Mesenchymal stem cell (in vitro differentiated cells and primary cell): Measurements from ENCODE around the gene GUCY1A1.
A peak's percentile ranks its signal among the peaks of the same experiment; 100 is the strongest.

Source experiments
- DNase-seq: peaks from one replicate; pipeline ENCODE4 v3.0.0-alpha.2; 2013
- H2AFZ ChIP-seq: one replicate; pipeline ENCODE4 v1.6.1; 2013; ENCODE audit warnings: low read depth, mild to moderate bottlenecking, control low read depth, inconsistent platforms, low read length, moderate library complexity
- H2AK5ac ChIP-seq: 2 replicates; pipeline ENCODE4 v1.6.1; 2013; ENCODE audit warnings: low read length, moderate library complexity, mild to moderate bottlenecking, inconsistent platforms; ENCODE audit not compliant: severe bottlenecking
- H2BK120ac ChIP-seq: one replicate; pipeline ENCODE4 v1.6.1; 2013; ENCODE audit warnings: low read depth, mild to moderate bottlenecking, inconsistent platforms, low read length, moderate library complexity
- H2BK12ac ChIP-seq, 2 experiments: one replicate each; pipeline ENCODE4 v1.6.1; 2013; ENCODE audit warnings: inconsistent platforms in 2 of 2, low read length in 2 of 2, mild to moderate bottlenecking in 2 of 2, moderate library complexity in 2 of 2, control low read depth in 1 of 2
- H2BK15ac ChIP-seq: one replicate; pipeline ENCODE4 v1.6.1; 2013; ENCODE audit warnings: mild to moderate bottlenecking, low read depth, inconsistent platforms; ENCODE audit not compliant: poor library complexity, severe bottlenecking
- H2BK5ac ChIP-seq: 2 replicates; pipeline ENCODE4 v1.6.1; 2013; ENCODE audit warnings: low read depth, mild to moderate bottlenecking, low read length, control low read depth, inconsistent platforms; ENCODE audit not compliant: poor library complexity, severe bottlenecking
- H3K14ac ChIP-seq, 2 experiments: one replicate each; pipeline ENCODE4 v1.6.1; 2013; ENCODE audit warnings: inconsistent platforms in 2 of 2, low read length in 2 of 2, control low read depth in 1 of 2, mild to moderate bottlenecking in 1 of 2, moderate library complexity in 1 of 2
- H3K18ac ChIP-seq, 2 experiments: one replicate each; pipeline ENCODE4 v1.6.1; 2013; ENCODE audit warnings: inconsistent platforms in 2 of 2, low read length in 2 of 2, control low read depth in 1 of 2, low read depth in 1 of 2, mild to moderate bottlenecking in 1 of 2
- H3K23ac ChIP-seq, 2 experiments: one replicate each; pipeline ENCODE4 v1.6.1; 2013; ENCODE audit warnings: inconsistent platforms in 2 of 2, low read length in 2 of 2, mild to moderate bottlenecking in 2 of 2, moderate library complexity in 2 of 2, control low read depth in 1 of 2
- H3K27ac ChIP-seq: 2 replicates; pipeline ENCODE4 v1.5.1; 2013; ENCODE audit warnings: mild to moderate bottlenecking, moderate library complexity, low read length, control low read depth, inconsistent platforms; ENCODE audit not compliant: poor library complexity, severe bottlenecking
- H3K27me3 ChIP-seq, 2 experiments: 2 replicates each; pipeline versions ENCODE4 v1.6.1 to v1.7.0; 2013; ENCODE audit warnings: low read length in 2 of 2, mild to moderate bottlenecking in 2 of 2, moderate library complexity in 2 of 2, control low read depth in 1 of 2, inconsistent platforms in 1 of 2; ENCODE audit not compliant: control insufficient read depth in 1 of 2, insufficient read depth in 1 of 2
- H3K36me3 ChIP-seq, 2 experiments: 2 replicates each; pipeline versions ENCODE4 v1.6.1 to v1.7.0; 2013; ENCODE audit warnings: low read length in 2 of 2, control low read depth in 1 of 2, inconsistent platforms in 1 of 2, low read depth in 1 of 2, mild to moderate bottlenecking in 1 of 2; ENCODE audit not compliant: insufficient read depth in 2 of 2, control insufficient read depth in 1 of 2
- H3K4ac ChIP-seq, 2 experiments: one replicate each; pipeline ENCODE4 v1.6.1; 2013; ENCODE audit warnings: inconsistent platforms in 2 of 2, low read length in 2 of 2, mild to moderate bottlenecking in 2 of 2, moderate library complexity in 2 of 2, control low read depth in 1 of 2, low read depth in 1 of 2
- H3K4me1 ChIP-seq: 2 replicates; pipeline ENCODE4 v1.6.1; 2013; ENCODE audit warnings: low read depth, low read length, control low read depth; ENCODE audit not compliant: control insufficient read depth, insufficient read depth
- H3K4me2 ChIP-seq: 2 replicates; pipeline ENCODE4 v1.6.1; 2013; ENCODE audit warnings: low read length, mild to moderate bottlenecking, inconsistent platforms; ENCODE audit not compliant: poor library complexity, severe bottlenecking
- H3K4me3 ChIP-seq, 2 experiments: 2 replicates each; pipeline versions ENCODE4 v1.5.1 to v1.7.0; 2013; ENCODE audit warnings: low read length in 2 of 2, mild to moderate bottlenecking in 2 of 2, control low read depth in 1 of 2, low read depth in 1 of 2; ENCODE audit not compliant: insufficient read depth in 1 of 2
- H3K79me1 ChIP-seq: replicated peaks from 2 replicates; pipeline ENCODE4 v1.6.1; 2013; ENCODE audit warnings: mild to moderate bottlenecking, control low read depth, low read length, inconsistent platforms; ENCODE audit not compliant: poor library complexity, severe bottlenecking
- H3K9ac ChIP-seq: 2 replicates; pipeline ENCODE4 v1.7.0; 2013; ENCODE audit warnings: mild to moderate bottlenecking, low read length, moderate library complexity
- H3K9me3 ChIP-seq: 2 replicates; pipeline ENCODE4 v1.7.0; 2013; ENCODE audit warnings: mild to moderate bottlenecking, low read length; ENCODE audit not compliant: control insufficient read depth
- H4K8ac ChIP-seq: one replicate; pipeline ENCODE4 v1.6.1; 2013; ENCODE audit warnings: inconsistent platforms, mild to moderate bottlenecking, low read length, moderate library complexity
- H4K91ac ChIP-seq: one replicate; pipeline ENCODE4 v1.6.1; 2013; ENCODE audit warnings: mild to moderate bottlenecking, low read length, inconsistent platforms
- WGBS: methylation state at CpG from one replicate; pipeline ENCODE4 v1.1.7; 2013; ENCODE audit warnings: mixed read lengths; 5-methylcytosine and 5-hydroxymethylcytosine counted together

Gene GUCY1A1

DNA sequence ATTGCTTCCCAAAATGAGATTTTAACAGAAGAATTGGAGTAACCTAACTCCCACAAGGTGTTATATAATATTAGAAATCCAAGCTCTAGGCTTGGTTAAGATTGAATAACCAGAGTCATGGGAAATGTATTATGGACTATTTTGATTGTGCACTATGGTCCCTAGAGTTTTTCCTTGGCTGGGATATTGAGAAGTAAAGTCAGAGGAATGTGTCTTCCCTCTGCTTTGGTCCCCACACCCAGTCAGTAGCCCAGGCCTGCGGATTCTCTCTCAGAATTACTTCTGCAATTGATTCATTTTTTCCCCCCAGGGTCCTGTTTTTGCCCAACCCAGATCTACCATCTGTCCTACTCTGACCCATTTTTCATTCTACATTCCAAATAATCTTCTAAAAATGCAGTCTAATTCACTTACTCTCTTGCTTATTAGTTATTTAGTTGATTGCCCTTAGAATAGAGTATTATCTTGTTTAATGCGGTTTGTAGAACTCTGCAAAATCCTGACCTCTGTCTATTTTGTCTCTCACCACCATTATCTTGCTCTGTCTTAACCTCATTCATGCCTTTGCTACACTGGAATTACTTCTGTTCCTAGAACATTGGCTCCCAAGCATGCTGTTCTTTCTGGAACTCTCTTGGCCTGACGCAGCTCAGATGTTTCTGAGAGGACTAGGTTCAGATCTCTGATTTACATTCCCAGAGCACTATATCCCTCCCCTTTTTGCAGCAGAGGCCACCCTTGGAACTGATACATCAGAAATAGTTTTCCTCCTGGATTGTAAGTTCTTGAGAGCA, 23.6 kb downstream of the GUCY1A1 start:
- WGBS = 86% methylated on average over 3 of the region's 3 CpGs
- H3K14ac ChIP-seq = no peak overlapping the region
- peaks cover 6% of the 10 kb centered on the region for H3K79me1 ChIP-seq
- no peak overlapping the region for H4K8ac ChIP-seq
- no peak overlapping the region for H3K23ac ChIP-seq
- H2BK15ac ChIP-seq = no peak overlapping the region
- no peaks in the 10 kb centered on the region for H3K27me3 ChIP-seq
- H3K4me3 ChIP-seq = no peak overlapping the region
- H3K27ac ChIP-seq = no peak overlapping the region
- H2BK12ac ChIP-seq = no peak overlapping the region
- H4K91ac ChIP-seq = no peak overlapping the region
- no peak for DNase-seq
- H3K36me3 ChIP-seq = no peaks in the 10 kb centered on the region
- peak overlapping the region; percentile 73 for H2AK5ac ChIP-seq
- no peak overlapping the region for H2AFZ ChIP-seq
- H2BK120ac ChIP-seq = no peak overlapping the region
- no peaks in the 10 kb centered on the region for H3K9me3 ChIP-seq
- no peak overlapping the region for H3K9ac ChIP-seq
- no peak overlapping the region for H3K4ac ChIP-seq
- no peak overlapping the region for H3K4me2 ChIP-seq
- no peaks in the 10 kb centered on the region for H3K4me1 ChIP-seq
- H2BK5ac ChIP-seq = no peak overlapping the region
- no peak overlapping the region for H3K18ac ChIP-seq

- H3K23ac ChIP-seq = no peak overlapping the region
- H3K79me1 ChIP-seq = peaks cover 5% of the 10 kb centered on the region
- no peaks in the 10 kb centered on the region for H3K9me3 ChIP-seq
- no peak for DNase-seq
- H3K4ac ChIP-seq = no peak overlapping the region
- H2BK5ac ChIP-seq = no peak overlapping the region
- H3K4me3 ChIP-seq = no peak overlapping the region
- no peak overlapping the region for H2BK12ac ChIP-seq
- no peak overlapping the region for H2AFZ ChIP-seq
- no peaks in the 10 kb centered on the region for H3K36me3 ChIP-seq
- H4K91ac ChIP-seq = no peak overlapping the region
- H3K4me2 ChIP-seq = no peak overlapping the region
- no peak overlapping the region for H2AK5ac ChIP-seq
- H2BK15ac ChIP-seq = no peak overlapping the region
- H3K9ac ChIP-seq = no peak overlapping the region
- H2BK120ac ChIP-seq = no peak overlapping the region
- no peak overlapping the region for H4K8ac ChIP-seq
- H3K18ac ChIP-seq = no peak overlapping the region
- no CpG with 5 or more reads among the region's 1 CpG for WGBS
- H3K14ac ChIP-seq = no peak overlapping the region
- H3K4me1 ChIP-seq = no peaks in the 10 kb centered on the region
- H3K27me3 ChIP-seq = no peaks in the 10 kb centered on the region
- H3K27ac ChIP-seq = peak overlapping the region; percentile 41
Measured at GRCh38 chr4:155692361-155692760, 25.7 kb downstream of the GUCY1A1 start.

DNA sequence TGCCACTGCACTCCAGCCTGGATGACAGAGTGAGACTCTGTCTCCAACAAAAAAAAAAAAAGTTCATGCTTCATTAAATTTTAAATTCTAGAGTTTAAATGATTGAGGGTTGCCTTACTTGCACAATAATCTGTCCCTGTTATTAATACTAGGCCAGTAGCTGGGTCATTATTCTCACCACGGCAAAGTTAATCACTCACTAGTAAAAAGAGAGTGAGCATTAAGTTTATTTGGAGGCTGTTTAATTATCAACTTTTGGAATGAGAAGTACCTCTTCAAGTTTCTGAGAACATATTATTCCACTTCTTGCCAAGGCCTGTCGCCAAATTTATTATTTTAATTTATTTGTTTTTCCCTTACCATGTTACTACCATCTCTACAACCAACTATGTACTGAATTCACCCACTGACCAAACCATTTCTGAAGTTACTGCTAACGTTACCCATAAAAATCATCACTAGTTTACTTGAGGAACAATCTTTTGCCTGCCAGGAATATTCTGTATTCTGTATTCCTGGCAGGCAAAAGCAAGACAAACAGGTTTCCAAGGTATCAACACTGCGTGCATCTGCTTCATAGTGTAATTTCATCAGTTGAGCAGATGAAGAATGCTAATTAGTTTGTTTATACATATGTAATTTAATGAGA, 26.5 kb downstream of the GUCY1A1 start:
- no peak overlapping the region for H3K4me2 ChIP-seq
- H3K27me3 ChIP-seq = no peaks in the 10 kb centered on the region
- H2BK12ac ChIP-seq = no peak overlapping the region
- H3K9ac ChIP-seq = no peak overlapping the region
- 81% methylated on average over 3 of the region's 4 CpGs for WGBS
- no peak for DNase-seq
- peaks cover 6% of the 10 kb centered on the region for H3K9me3 ChIP-seq
- H3K23ac ChIP-seq = no peak overlapping the region
- peak overlapping the region; percentile 87 for H3K27ac ChIP-seq
- H3K4me3 ChIP-seq = no peak overlapping the region
- H3K4me1 ChIP-seq = no peaks in the 10 kb centered on the region
- no peak overlapping the region for H4K8ac ChIP-seq
- no peak overlapping the region for H2AFZ ChIP-seq
- H2AK5ac ChIP-seq = no peak overlapping the region
- H2BK15ac ChIP-seq = no peak overlapping the region
- no peak overlapping the region for H3K18ac ChIP-seq
- no peak overlapping the region for H3K4ac ChIP-seq
- no peak overlapping the region for H2BK5ac ChIP-seq
- H3K79me1 ChIP-seq = peaks cover 3% of the 10 kb centered on the region
- no peak overlapping the region for H3K14ac ChIP-seq
- no peak overlapping the region for H4K91ac ChIP-seq
- no peaks in the 10 kb centered on the region for H3K36me3 ChIP-seq
- H2BK120ac ChIP-seq = no peak overlapping the region

DNA sequence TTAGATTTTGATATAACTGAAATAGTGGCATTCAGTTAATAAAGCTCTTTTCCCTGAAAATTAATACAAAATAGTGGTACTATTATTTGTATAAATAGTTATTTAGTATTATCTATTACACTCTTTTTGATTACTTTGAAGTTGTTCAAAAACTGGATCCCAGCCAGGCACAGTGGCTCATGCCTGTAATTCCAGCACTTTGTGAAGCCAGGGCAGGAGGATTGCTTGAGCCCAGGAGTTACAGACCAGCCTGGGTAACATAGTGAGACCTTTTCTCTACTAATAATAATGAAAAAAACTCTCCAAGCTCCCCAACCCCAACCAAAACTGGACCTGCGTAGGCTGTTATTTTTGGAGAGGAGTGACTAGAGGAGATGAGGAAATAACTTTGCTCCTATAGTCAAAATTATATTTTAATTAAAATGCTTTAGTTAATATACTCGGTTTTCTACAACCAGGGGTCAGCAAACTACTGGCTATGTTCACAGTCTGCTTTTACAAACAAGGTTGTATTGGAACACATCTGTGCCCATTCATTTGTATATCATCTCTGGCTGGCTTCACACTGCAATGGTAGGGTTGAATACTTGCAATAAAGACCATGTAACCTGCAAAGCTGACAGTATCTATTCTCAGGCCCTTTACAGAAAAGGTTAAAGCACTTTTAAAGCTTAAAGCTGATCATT, 27.6 kb downstream of the GUCY1A1 start:
- Histone ChIP-seq H4K91ac (no peak overlapping the region), H3K27ac (peak overlapping the region; percentile 65), H3K23ac (no peak overlapping the region), H2BK15ac (no peak overlapping the region), H3K9ac (no peak overlapping the region), H3K9me3 (peaks cover 16% of the 10 kb centered on the region), H3K4me2 (no peak overlapping the region), H2BK5ac (no peak overlapping the region), H3K4me1 (no peaks in the 10 kb centered on the region), H3K27me3 (no peaks in the 10 kb centered on the region), H2BK120ac (no peak overlapping the region), H3K18ac (no peak overlapping the region), H2AFZ (no peak overlapping the region), H4K8ac (no peak overlapping the region), H3K4me3 (no peak overlapping the region), H3K4ac (no peak overlapping the region), H2BK12ac (no peak overlapping the region), H3K36me3 (no peaks in the 10 kb centered on the region), H3K79me1 (peaks cover 3% of the 10 kb centered on the region), H3K14ac (no peak overlapping the region), H2AK5ac (no peak overlapping the region)
- WGBS = 100% methylated on average over 1 of the region's 2 CpGs
- no peak for DNase-seq
